ENCODE data around the gene AGRN. TPM values are rescaled to one million over a fixed set of nuclear protein-coding genes. Genes with fewer than 3 reads are reported as not detected.

Gene AGRN
- total RNA-seq, 2 experiments from 2014 or later = 22.7 to 24.4 TPM

GRCh38 chr1:1032424-1032823 is 12.5 kb downstream of the AGRN start:
- CTCF ChIA-PET = interaction anchor here (0.5 to 1.0 kb wide), 5 partner anchors 31 to 258 kb away, joined by 3 to 4 read pairs (median 3); no protein-coding TSS in a partner anchor

GRCh38 chr1:1033009-1033587 is 13.2 kb downstream of the AGRN start:
- ChIA-PET CTCF (interaction anchor here (0.7 to 1.3 kb wide), 9 partner anchors 9 to 258 kb away, joined by 3 to 6 read pairs (median 3); no protein-coding TSS in a partner anchor), POLR2A (interaction anchor here (0.5 to 1.1 kb wide), 2 partner anchors 16 to 31 kb away, joined by 3 to 5 read pairs; no protein-coding TSS in a partner anchor)
- intact Hi-C loops (cut with DNase I, micrococcal nuclease) = loop anchor here (1.0 to 10.0 kb wide), 15 partner anchors 14 to 342 kb away; partner anchors contain the start of genes C1orf159 (in 2 of the 2), PUSL1 (in 2 of the 2), ACAP3 (in 1 of the 2) and AURKAIP1 (in 1 of the 2)
- DNase-seq (peak; percentile 97), ATAC-seq (peak; percentile 95)
- Mint-ChIP-seq H3K36me3 (ENCODE audit: low read depth) (no peaks in the 10 kb centered on the region), H3K27ac (no peak overlapping the region), H3K4me1 (peaks cover 5% of the 10 kb centered on the region), H3K4me3 (peak overlapping the region; percentile 33), H3K9me3 (ENCODE audit: low read depth) (no peaks in the 10 kb centered on the region), H3K27me3 (peaks cover 18% of the 10 kb centered on the region)

More at GRCh38 chr1:1032424-1032823, 12.5 kb downstream of the AGRN start:
- Mint-ChIP-seq H3K27me3 (peaks cover 16% of the 10 kb centered on the region), H3K36me3 (ENCODE audit: low read depth) (no peaks in the 10 kb centered on the region), H3K4me3 (peak overlapping the region; percentile 49), H3K9me3 (ENCODE audit: low read depth) (no peaks in the 10 kb centered on the region), H3K4me1 (peaks cover 5% of the 10 kb centered on the region), H3K27ac (peak overlapping the region; percentile 23)
- POLR2A ChIA-PET = interaction anchor here (1.1 kb wide), 1 partner anchor 31 kb away, joined by 5 read pairs; no protein-coding TSS in a partner anchor
- intact Hi-C loops (cut with DNase I, micrococcal nuclease) = loop anchor here (2.0 to 10.0 kb wide), 4 partner anchors 30 to 272 kb away; partner anchors contain the start of genes ACAP3 (in 1 of the 2), PERM1 (in 1 of the 2) and PUSL1 (in 1 of the 2)
- ATAC-seq (peak; percentile 15), DNase-seq (peak; percentile 56)

GRCh38 chr1:1033731-1034438 is 14.0 kb downstream of the AGRN start:
- Mint-ChIP-seq H3K4me1 (peaks cover 11% of the 10 kb centered on the region), H3K27me3 (peaks cover 24% of the 10 kb centered on the region), H3K4me3 (peak overlapping the region; percentile 46), H3K9me3 (ENCODE audit: low read depth) (no peaks in the 10 kb centered on the region), H3K27ac (no peak overlapping the region), H3K36me3 (ENCODE audit: low read depth) (no peaks in the 10 kb centered on the region)
- ATAC-seq (peak; percentile 9), DNase-seq (peak; percentile 50)
- intact Hi-C loops (cut with DNase I, micrococcal nuclease) = loop anchor here (1.0 to 10.0 kb wide), 15 partner anchors 15 to 341 kb away; partner anchors contain the start of genes C1orf159 (in 2 of the 2), PUSL1 (in 2 of the 2), ACAP3 (in 1 of the 2) and AURKAIP1 (in 1 of the 2)
- POLR2A ChIA-PET = interaction anchor here (0.5 to 1.1 kb wide), 2 partner anchors 17 to 30 kb away, joined by 3 to 5 read pairs; no protein-coding TSS in a partner anchor
- CTCF ChIA-PET = interaction anchor here (0.7 to 1.3 kb wide), 8 partner anchors 10 to 257 kb away, joined by 3 to 6 read pairs (median 3); no protein-coding TSS in a partner anchor

- intact Hi-C loops (cut with DNase I, micrococcal nuclease) = loop anchor here in 1 of 2 experiments (10.0 kb wide), 2 partner anchors 50 to 270 kb away; partner anchors contain the start of genes ACAP3, PERM1 and PUSL1
- Mint-ChIP-seq H3K4me3 (peak overlapping the region; percentile 46), H3K36me3 (ENCODE audit: low read depth) (no peaks in the 10 kb centered on the region), H3K27me3 (peaks cover 28% of the 10 kb centered on the region), H3K27ac (no peak overlapping the region), H3K4me1 (peaks cover 16% of the 10 kb centered on the region), H3K9me3 (ENCODE audit: low read depth) (no peaks in the 10 kb centered on the region)
- peak; percentile 53 for DNase-seq
- POLR2A ChIA-PET = no interaction called here
- ATAC-seq = no peak
- CTCF ChIA-PET = interaction anchor here (1.3 kb wide), 1 partner anchor 216 kb away, joined by 5 read pairs; no protein-coding TSS in a partner anchor
Measured at GRCh38 chr1:1034439-1034781, 14.5 kb downstream of the AGRN start.

GRCh38 chr1:1035291-1035943 is 15.5 kb downstream of the AGRN start:
- Mint-ChIP-seq H3K27ac (no peak overlapping the region), H3K4me1 (peaks cover 21% of the 10 kb centered on the region), H3K36me3 (ENCODE audit: low read depth) (no peaks in the 10 kb centered on the region), H3K4me3 (no peak overlapping the region), H3K9me3 (ENCODE audit: low read depth) (no peaks in the 10 kb centered on the region), H3K27me3 (peaks cover 31% of the 10 kb centered on the region)
- ChIA-PET POLR2A (no interaction called here), CTCF (no interaction called here)
- ATAC-seq = no peak
- DNase-seq = no peak
- intact Hi-C loops (cut with DNase I, micrococcal nuclease) = loop anchor here in 1 of 2 experiments (10.0 kb wide), 2 partner anchors 51 to 269 kb away; partner anchors contain the start of genes ACAP3, PERM1 and PUSL1

- POLR2A ChIA-PET = no interaction called here
- no peaks in the 10 kb centered on the region for H3K36me3 Mint-ChIP-seq (ENCODE audit: low read depth)
- no peaks in the 10 kb centered on the region for H3K9me3 Mint-ChIP-seq (ENCODE audit: low read depth)
- no peak for ATAC-seq
- no peak overlapping the region for H3K27ac Mint-ChIP-seq
- no peak for DNase-seq
- intact Hi-C loops (cut with DNase I, micrococcal nuclease) = loop anchor here in 1 of 2 experiments (2.0 to 10.0 kb wide), 3 partner anchors 15 to 267 kb away; partner anchors contain the start of genes ACAP3, PERM1 and PUSL1
- H3K4me1 Mint-ChIP-seq = peaks cover 16% of the 10 kb centered on the region
- H3K27me3 Mint-ChIP-seq = peaks cover 23% of the 10 kb centered on the region
- H3K4me3 Mint-ChIP-seq = no peak overlapping the region
- CTCF ChIA-PET = interaction anchor here (0.7 kb wide), 1 partner anchor 19 kb away, joined by 4 read pairs; no protein-coding TSS in a partner anchor
Measured at GRCh38 chr1:1037366-1038327, 17.7 kb downstream of the AGRN start.

- Mint-ChIP-seq H3K4me3 (no peak overlapping the region), H3K4me1 (peaks cover 15% of the 10 kb centered on the region), H3K27ac (no peak overlapping the region), H3K27me3 (peaks cover 22% of the 10 kb centered on the region), H3K9me3 (ENCODE audit: low read depth) (no peaks in the 10 kb centered on the region), H3K36me3 (ENCODE audit: low read depth) (no peaks in the 10 kb centered on the region)
- ChIA-PET POLR2A (no interaction called here), CTCF (no interaction called here)
- DNase-seq = no peak
- no peak for ATAC-seq
- intact Hi-C loops (cut with DNase I, micrococcal nuclease) = loop anchor here in 1 of 2 experiments (10.0 kb wide), 2 partner anchors 54 to 266 kb away; partner anchors contain the start of genes ACAP3, PERM1 and PUSL1
Measured at GRCh38 chr1:1038694-1039093, 18.8 kb downstream of the AGRN start.

- DNase-seq (peak; percentile 54), ATAC-seq (peak; percentile 26)
- CTCF ChIA-PET = interaction anchor here (0.6 to 1.6 kb wide), 2 partner anchors 25 to 211 kb away, joined by 3 to 7 read pairs; no protein-coding TSS in a partner anchor
- H3K9me3 Mint-ChIP-seq (ENCODE audit: low read depth) = no peaks in the 10 kb centered on the region
- H3K4me3 Mint-ChIP-seq = peak overlapping the region; percentile 35
- no peaks in the 10 kb centered on the region for H3K36me3 Mint-ChIP-seq (ENCODE audit: low read depth)
- H3K4me1 Mint-ChIP-seq = peaks cover 15% of the 10 kb centered on the region
- intact Hi-C loops (cut with DNase I, micrococcal nuclease) = loop anchor here in 1 of 2 experiments (10.0 kb wide), 2 partner anchors 55 to 265 kb away; partner anchors contain the start of genes ACAP3, PERM1 and PUSL1
- no peak overlapping the region for H3K27ac Mint-ChIP-seq
- peaks cover 22% of the 10 kb centered on the region for H3K27me3 Mint-ChIP-seq
- POLR2A ChIA-PET = interaction anchor here (0.6 kb wide), 1 partner anchor 58 kb away, joined by 4 read pairs; no protein-coding TSS in a partner anchor
Measured at GRCh38 chr1:1039145-1039910, 19.4 kb downstream of the AGRN start.
